HCT116 (cell line): ENCODE measurements around the gene HNRNPL.

ENCODE experiments used
- CEBPB ChIP-seq: IDR thresholded peaks from 2 replicates; pipeline ENCODE4 v1.6.1; 2012; ENCODE audit warnings: low read depth
- CTCF ChIP-seq, 3 experiments: fragments of 200-600 bp in 1 of 3; sonication (generic) in 1 of 3; IDR thresholded peaks in 2 of 3; conservative IDR thresholded peaks in 1 of 3; 2 replicates each; pipeline ENCODE4 v1.5.1; 2012 to 2017; ENCODE audit warnings: low read depth in 2 of 3, low read length in 2 of 3, antibody characterized with exemption in 1 of 3, borderline replicate concordance in 1 of 3, control low read depth in 1 of 3, mild to moderate bottlenecking in 1 of 3, mixed read lengths in 1 of 3, mixed run types in 1 of 3, moderate library complexity in 1 of 3; ENCODE audit not compliant: insufficient read depth in 1 of 3
- EZH2 ChIP-seq: fragments of 200-600 bp; sonication (generic); IDR thresholded peaks from 2 replicates; pipeline ENCODE4 v1.6.1; 2017; ENCODE audit warnings: antibody characterized with exemption, mixed run types
- EZH2phosphoT487 ChIP-seq: fragments of 200-600 bp; IDR thresholded peaks from 2 replicates; pipeline ENCODE4 v1.6.1; 2018; ENCODE audit warnings: antibody characterized with exemption, borderline replicate concordance
- MAX ChIP-seq: IDR thresholded peaks from 2 replicates; pipeline ENCODE4 v1.6.1; 2012
- REST ChIP-seq: IDR thresholded peaks from 2 replicates; pipeline ENCODE4 v1.6.1; 2012; ENCODE audit warnings: low read depth
- SIN3A ChIP-seq: IDR thresholded peaks from 2 replicates; pipeline ENCODE4 v1.6.1; 2012; ENCODE audit warnings: low read depth
- YY1 ChIP-seq: IDR thresholded peaks from 2 replicates; pipeline ENCODE4 v1.6.1; 2011; ENCODE audit warnings: low read length, low read depth, moderate library complexity, mild to moderate bottlenecking; ENCODE audit not compliant: insufficient replicate concordance; ENCODE audit errors: extremely low read depth
- ZNF274 ChIP-seq: fragments of 200-500 bp; sonication (Bioruptor generic); IDR thresholded peaks from 2 replicates; pipeline ENCODE4 v1.6.1; 2014; ENCODE audit warnings: mild to moderate bottlenecking, low read depth, low read length, inconsistent platforms

GRCh38 chr19:38883286-38883685, 33.5 kb upstream of the HNRNPL start:
- TF ChIP-seq ZNF274: no peak
- no peak for TF ChIP-seq CTCF (IDR thresholded peaks at IDR 0.05 in 2 of 3, conservative IDR thresholded peaks at IDR 0.05 in 1 of 3; ENCODE audit: borderline replicate concordance in 1 of 3, insufficient read depth in 1 of 3, low read depth in 2 of 3, low read length in 2 of 3)
- no peak for TF ChIP-seq MAX
- no peak for TF ChIP-seq EZH2
- TF ChIP-seq YY1: no peak
- no peak for TF ChIP-seq CEBPB
- no peak for TF ChIP-seq SIN3A
- no peak for TF ChIP-seq REST
- TF ChIP-seq EZH2phosphoT487: no peak
